GM18907 (cell line): ENCODE measurements around the gene GRIK2.

Source experiments
- ATAC-seq: cut with Tn5 transposase; IDR thresholded peaks from one replicate; pipeline ENCODE4 v1.9.1; 2021; ENCODE audit warnings: mild to moderate bottlenecking, moderate library complexity; ENCODE audit not compliant: unreplicated experiment

Gene GRIK2

GRCh38 chr6:102118034-102118433 is 724.5 kb downstream of the GRIK2 start:
- ATAC-seq, result no peak
